ENCODE results near the gene RBM47.
"Not testable (repeated sequence)": the region's sequence is repeated elsewhere in the genome, so short reads cannot be mapped to it uniquely, and the experiment has no call there.

RBM47 gene

DNA sequence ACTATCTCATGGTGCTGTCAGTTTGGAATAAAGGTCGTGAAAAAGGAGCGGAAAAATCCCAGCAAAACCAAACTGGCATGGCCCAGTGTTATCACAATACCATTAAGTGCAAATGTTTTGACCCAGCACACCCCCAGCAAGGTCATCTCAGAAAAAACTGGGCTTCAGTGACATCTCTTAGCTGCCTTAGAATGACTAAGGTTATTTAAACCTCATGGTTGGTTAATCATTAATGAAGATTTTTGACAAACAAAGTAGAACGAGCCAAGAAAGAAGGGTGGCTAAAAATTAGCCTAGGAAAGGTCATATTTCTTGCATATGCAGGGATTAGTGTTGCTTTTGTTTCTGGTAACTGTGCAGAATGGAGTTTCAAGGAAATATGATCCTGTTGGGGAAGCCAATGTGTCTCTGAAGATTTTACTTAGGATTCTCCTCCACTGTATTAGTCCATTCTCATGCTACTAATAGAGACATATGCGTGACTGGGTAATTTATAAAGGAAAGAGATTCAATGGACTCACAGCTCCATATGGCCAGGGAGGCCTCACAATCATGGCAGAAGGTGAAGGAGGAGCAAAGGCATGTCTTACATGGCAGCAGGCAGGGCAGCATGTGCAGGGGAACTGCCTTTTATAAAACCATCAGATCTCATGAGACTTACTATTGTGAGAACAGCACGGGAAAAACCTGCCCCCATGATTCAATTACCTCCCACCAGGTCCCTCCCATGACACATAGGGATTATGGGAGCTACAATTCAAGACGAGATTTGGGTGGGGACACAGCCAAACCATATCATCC, 211.0 kb downstream of the RBM47 start:
- in situ Hi-C loops (cut with MboI; ENCODE audit: low sequenced_read_pairs): no loop called here

DNA sequence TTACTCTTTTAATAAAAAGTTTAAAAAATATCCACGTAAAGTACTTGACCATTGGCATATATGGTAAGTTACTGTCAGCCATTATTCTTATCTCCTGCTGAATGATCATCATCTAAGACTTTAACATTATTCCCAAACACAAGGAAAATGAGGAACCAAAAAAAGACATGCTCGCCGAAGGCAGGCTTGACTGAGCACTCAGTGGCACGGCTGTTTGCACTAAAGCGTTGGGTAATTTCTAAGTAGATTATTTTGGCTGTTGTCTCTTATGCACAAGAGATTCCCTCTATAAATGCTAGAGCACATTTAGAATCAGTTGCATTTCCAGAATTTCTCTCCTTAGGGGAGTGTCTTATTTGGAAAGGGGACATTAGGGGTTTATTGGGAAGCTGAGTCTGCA, 211.7 kb downstream of the RBM47 start:
- in situ Hi-C loops (cut with MboI; ENCODE audit: low sequenced_read_pairs): no loop called here

DNA sequence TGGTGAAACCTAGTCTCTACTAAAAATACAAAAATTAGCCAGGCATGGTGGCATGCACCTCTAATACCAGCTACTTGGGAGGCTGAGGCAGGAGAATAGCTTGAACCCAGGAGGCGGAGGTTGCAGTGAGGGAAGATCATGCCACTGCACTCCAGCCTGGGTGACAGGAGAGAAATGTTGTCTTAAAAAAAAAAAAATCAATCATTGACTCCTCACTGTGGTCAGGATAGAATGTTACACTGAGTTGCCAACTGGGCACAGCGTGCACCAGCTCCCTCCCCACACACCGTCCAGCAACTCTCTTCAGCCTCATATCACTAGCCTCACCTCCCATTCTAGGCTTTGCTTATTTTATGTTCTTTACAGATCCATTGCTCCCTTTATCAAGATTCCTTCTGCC, 215.0 kb downstream of the RBM47 start:
- in situ Hi-C loops (cut with MboI; ENCODE audit: low sequenced_read_pairs): no loop called here

DNA sequence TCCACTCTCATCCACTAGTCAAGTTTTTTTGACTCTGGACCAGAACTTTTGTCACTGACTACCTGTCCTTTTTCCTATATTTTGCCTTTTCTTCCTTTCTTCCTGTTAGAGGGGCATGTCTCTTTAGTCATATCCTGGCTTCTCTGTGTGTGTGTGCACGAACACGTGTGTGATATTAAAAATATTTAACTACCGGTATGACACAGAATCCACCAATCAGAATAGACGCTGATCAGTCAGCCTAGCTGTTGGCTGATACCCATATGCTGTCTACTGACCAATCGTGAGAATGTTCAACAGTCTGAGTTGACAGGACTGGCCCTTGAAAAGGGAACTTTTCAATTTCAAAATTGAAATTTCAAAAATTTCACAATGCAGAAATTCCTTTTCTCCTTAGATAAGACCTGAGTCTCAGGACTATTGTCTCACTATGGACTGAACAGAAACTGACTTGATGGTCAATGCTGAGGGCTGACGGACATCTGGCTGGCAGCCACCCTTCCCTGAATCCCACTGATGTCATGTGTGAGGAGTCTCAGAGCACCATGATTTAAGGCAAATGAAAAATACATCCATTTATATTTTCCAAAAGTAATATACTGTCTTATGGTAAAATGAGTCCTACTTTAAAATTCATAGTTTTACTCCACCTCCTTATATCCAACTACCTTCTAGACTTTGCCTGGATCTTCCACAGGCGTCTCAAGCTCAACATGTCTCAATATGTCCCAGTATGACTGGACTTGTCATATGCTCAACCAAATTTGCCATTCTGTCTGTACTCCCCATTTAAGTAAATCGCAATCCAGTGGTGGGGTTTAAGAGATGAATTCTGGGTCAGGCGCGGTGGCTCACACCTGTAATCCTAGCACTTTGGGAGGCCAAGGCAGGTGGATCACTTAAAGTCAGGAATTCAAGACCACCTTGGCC, 216.5 kb downstream of the RBM47 start:
- in situ Hi-C loops (cut with MboI; ENCODE audit: low sequenced_read_pairs): no loop called here

DNA sequence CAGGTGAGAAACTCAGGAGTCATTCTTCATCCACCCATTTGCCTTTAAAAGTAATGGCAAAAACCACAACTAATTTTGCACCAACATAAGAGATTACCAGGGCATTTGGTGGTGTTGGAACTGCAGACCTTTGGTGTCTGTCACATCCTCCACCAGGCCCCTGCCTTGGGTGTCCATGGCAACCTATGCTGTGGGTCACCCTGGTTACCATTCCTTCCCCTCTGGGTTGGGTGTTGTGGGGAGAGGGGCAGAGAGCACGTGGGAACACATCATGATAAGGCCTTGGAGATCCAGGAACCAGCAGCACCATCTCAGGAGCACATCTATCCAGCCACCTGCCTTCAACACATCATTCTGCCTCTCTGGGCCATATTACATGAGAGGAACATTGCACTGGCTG, 217.3 kb downstream of the RBM47 start:
- in situ Hi-C loops (cut with MboI; ENCODE audit: low sequenced_read_pairs): no loop called here

DNA sequence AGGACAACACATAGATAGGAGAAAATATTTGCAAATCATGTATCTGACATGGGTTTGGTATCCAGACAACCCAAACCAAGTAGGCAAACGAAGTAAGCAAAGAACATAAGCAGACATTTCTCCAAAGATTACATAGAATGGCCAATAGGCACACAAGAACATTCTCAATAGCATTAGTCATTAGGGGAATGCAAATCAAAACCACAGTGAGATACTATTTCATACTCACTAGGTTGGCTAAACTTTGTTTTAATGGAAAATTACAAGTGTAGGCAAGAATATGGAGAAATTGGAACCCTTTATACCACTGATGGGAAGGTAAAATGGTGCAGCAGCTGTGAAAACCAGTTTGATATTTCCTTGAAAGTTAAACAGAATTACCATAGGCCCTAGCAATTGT, 219.8 kb downstream of the RBM47 start:
- in situ Hi-C loops (cut with MboI; ENCODE audit: low sequenced_read_pairs): no loop called here

DNA sequence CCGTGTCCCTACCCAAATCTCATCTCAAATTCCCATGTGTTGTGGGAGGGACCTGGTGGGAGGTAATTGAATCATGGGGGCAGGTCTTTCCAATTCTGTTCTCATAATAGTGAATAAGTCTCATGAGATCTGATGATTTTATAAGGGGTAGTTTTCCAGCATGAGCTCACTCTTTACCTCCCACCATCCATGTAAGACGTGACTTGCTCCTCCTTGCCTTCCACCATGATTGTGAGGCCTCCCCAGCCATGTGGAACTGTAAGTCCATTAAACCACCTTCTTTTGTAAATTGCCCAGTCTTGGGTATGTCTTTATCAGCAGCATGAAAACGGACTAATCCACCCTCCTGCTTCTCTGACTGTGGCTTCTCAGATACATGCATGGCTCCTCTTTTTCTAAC, 222.2 kb downstream of the RBM47 start:
- in situ Hi-C loops (cut with MboI; ENCODE audit: low sequenced_read_pairs): not testable (repeated sequence)

DNA sequence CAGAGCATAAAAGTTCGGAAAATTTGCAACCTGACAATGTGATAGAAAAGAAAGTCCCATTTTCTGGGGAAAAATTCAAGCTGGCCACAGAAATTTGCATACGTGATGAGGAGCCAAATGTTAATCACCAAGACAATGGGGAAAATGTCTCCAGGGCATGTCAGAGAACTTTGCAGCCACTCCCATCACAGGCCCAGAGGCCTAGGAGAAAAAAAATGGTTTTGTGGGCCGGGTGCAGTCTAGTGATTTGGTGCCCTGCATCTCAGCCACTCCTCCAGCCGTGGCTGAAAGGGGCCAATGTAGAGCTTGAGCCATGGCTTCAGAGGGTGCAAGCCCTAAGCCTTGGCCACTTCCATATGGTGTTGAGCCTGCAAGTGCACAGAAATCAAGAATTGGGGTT, 223.3 kb downstream of the RBM47 start:
- in situ Hi-C loops (cut with MboI; ENCODE audit: low sequenced_read_pairs): no loop called here

DNA sequence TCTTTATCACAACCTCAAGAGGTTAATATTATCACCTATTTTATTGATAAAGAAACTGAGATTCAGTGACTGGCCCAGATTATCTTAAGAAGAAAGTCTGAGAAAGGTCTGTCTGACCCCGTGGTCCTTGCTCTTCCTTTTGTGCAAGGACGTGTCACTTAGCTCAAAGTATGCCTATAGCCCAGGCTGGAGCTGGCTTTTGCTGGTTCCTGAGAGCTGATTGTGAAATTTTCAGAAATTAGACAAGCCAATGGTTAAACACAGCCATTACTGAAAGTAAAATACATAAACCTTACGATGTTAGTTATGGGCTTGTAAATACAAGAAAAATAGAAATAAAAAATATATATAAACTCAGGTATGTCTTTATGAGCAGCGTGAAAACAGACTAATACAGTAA, 224.5 kb downstream of the RBM47 start:
- in situ Hi-C loops (cut with MboI; ENCODE audit: low sequenced_read_pairs): no loop called here

DNA sequence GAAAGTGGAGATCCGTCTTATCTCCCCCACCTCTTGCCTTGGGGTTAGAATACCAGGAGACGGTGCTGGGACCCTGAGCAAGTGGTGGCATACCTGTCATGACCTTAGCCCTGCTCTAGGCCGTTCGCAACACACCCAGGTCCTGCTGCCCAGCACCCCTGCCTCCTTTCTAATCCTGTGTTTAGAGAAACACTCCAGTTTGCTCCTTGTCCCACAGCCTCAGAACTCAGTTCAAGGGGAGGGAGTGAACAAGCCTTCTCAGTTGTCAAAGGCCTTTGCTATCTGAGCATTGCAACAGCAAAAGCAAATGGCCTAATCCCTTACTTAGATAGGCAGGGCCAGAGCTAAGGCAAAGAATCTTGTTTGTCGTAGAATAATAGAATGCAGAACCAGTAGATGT, 226.6 kb downstream of the RBM47 start:
- in situ Hi-C loops (cut with MboI; ENCODE audit: low sequenced_read_pairs): no loop called here

DNA sequence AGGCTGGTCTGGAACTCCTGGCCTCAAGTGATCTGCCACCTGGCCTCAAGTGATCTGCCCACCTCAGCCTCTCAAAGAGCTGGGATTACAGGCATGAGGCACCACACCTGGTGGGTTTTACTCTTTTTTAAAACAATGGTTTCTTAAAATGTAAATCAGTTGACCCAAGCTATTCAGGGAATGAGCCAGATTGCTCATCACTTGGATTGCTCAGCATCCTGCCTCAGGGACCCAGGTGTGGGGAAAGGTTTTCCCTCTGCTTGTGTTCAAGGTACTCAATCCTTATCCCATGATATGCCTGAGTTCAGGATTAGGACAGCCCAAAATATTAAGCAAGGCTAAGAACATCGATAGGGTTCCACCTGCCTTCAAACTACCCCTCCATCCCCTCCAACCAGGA, 227.1 kb downstream of the RBM47 start:
- in situ Hi-C loops (cut with MboI; ENCODE audit: low sequenced_read_pairs): no loop called here

DNA sequence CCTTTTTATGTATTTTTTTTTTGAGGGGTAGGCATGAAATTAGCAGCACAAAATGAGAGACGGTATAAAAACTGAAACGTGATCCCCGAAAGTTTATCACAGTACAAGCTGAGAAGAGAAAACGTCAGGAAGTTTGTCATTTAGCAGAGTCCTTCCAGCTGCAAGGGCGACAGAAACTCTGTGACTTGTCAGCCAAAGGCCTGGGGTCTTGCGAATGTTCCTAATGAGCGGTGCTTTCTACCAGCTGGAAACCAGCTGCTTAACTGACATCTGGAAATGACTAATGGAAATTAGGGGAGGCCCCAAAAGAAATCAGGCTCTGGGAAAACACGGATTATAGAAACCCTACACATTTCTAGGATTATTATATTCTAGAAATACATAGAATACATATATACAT, 228.0 kb downstream of the RBM47 start:
- in situ Hi-C loops (cut with MboI; ENCODE audit: low sequenced_read_pairs): no loop called here

DNA sequence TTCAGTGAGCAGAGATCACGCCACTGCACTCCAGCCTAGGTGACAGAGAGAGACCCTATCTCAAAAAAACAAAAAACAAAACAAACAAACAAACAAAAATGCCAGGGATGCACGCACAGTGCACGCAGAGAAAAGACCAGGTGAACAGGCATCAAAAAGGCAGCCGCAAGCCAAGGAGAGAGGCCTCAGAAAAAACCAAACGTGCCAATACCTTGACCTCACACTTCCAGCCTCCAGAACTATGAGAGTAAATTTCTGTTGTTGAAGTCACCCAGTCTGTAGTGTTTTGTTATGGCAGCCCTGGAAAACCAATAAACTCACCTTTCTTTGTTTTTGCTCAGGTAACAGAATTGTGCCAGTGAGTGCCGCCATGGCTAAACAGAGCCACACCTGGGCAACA, 228.6 kb downstream of the RBM47 start:
- in situ Hi-C loops (cut with MboI; ENCODE audit: low sequenced_read_pairs): no loop called here

DNA sequence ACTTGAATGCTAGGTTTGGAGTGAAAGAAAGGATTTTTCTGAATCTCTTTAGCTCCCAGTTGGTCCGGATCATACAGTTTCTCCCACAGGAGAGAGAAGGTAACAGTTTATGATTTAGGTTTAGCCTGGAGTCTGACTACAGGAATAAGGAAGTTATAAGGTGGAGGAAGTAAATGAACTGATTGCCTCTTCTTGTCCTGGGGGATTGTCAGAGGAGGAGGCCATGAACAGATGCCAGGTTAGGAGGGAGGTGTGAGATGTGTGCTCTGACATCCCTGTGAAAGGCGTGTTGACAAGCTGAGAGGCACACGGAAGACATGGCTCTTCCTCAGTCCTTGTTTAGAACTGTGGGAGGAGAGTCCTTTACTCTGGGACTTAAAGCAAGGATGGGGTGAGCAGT, 230.1 kb downstream of the RBM47 start:
- in situ Hi-C loops (cut with MboI; ENCODE audit: low sequenced_read_pairs): no loop called here

DNA sequence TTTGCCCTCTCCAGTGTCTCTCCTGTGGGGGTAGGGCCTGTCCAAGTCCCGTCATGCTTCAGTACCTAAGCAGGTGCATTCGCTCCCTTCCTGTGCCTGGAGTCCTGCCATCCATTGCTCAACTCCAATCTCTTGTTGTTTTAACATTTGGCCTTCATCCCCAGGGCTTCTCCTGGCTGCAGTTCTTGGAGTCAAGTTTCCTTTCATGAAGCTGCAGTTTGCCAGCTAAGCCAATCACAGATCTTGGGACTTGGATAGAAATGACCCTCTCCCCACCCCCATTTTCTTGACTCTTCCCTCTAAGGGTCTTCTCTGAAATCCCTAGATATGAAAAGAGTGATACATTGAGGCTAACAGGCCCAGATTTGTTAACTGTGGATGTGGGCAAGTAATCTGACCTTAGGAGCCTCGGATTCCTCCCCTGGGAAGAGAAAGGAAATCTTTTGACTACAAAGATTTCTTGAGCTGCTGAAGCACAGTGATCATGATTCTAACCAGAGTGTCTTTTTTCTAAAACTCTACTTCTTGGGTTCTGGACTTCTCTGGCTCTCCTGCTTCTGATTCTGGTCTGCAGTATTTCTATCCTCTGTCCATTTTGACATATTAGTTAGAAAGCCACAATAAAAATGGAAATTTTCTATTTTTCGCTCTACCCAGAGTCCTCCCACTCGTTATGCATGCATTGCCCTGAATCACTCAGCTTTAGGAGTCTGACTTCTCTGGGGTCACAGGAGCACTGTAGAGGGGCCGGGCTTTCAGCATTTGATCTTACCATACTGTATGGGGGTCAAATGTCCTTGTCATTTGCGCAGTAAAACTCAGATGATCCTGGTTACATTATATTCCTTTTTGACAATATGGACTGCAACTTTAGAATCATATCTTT, 233.5 kb downstream of the RBM47 start:
- in situ Hi-C loops (cut with MboI; ENCODE audit: low sequenced_read_pairs): no loop called here

DNA sequence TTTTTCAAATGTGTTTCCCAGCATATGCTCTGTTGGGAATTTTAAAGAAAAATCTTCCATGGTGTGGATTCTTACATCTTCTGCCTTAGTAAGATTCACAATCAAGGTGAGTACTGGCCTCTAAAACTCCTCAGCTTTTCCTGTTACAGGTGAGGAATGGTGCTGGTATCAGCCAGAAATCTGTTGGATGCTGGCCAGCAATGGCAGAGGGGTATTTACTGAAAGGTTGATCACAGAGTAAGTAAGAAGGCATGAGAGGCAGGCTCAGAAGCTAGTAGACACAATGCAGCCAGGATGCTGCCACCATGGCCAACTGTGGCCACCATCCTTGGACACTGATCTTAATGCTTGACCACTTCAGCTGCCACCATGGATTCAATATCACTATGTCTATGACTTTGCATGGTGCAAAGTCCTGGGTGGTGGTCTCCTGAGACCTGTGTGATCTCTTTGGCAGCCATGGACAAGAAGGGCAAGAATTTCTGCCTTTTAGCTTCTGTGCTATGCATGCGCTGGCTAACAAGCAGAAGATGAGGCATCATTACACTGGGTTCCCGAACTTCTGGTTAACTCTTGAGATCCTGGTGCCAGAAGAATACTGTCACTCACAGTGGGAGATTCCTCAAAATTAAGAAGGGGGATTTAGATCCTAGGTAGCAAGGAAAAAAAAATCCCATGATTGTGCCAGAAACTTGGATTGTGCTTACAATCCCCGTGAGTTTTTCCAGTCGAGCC, 234.3 kb downstream of the RBM47 start:
- in situ Hi-C loops (cut with MboI; ENCODE audit: low sequenced_read_pairs): no loop called here

DNA sequence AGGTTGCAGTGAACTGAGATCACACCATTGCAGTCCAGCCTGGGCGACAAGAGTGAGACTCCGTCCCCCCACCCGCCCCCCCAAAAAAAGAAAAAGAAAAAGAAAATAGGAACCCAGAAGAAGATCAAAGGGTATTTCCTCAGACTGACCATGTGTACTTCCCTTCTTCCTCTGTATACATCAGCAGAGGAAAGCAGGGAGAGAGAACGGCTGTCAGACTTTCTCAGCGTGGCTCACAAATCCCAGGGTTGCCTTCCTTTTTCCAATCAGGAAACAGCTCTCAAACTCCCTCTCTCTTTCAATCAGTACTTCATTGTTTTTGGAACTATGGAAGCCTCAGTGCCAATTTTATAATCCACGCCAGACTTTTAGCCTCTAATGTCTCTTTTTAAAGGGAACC, 235.4 kb downstream of the RBM47 start:
- in situ Hi-C loops (cut with MboI; ENCODE audit: low sequenced_read_pairs): no loop called here

DNA sequence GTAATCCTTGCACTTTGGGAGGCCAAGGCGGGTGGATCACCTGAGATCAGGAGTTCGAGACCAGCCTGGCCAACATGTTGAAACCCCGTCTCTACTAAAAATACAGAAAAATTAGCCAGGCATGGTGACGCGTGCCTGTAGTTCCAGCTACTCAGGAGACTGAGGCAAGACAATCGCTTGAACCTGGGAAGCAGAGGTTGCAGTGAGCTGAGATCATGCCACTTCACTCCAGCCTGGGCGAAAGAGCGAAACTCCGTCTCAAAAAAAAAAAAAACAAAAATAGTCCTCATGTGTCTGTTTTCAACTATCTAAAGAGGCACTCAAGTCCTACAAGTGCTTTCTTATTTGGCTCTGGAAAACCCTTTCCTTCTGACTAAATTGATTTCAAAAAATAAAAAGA, 237.4 kb downstream of the RBM47 start:
- in situ Hi-C loops (cut with MboI; ENCODE audit: low sequenced_read_pairs): not testable (repeated sequence)

DNA sequence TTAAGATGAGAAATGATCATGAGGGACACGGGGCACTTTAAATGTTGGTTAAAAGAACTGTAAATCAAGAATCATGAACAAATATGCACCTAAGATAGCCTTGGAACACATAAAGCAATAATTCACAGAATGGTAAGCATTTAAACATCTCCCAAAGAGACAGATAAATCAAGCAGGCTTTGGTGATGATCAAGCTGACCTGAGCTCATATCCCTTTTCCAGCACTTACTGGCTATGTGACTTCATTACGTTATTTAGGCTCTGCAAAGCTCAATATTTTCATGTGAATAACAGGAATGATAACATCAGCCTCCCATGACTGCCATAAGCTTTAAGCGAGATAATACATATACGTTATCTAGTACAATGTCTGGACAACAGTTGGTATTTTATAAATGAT, 239.7 kb downstream of the RBM47 start:
- in situ Hi-C loops (cut with MboI; ENCODE audit: low sequenced_read_pairs): no loop called here

DNA sequence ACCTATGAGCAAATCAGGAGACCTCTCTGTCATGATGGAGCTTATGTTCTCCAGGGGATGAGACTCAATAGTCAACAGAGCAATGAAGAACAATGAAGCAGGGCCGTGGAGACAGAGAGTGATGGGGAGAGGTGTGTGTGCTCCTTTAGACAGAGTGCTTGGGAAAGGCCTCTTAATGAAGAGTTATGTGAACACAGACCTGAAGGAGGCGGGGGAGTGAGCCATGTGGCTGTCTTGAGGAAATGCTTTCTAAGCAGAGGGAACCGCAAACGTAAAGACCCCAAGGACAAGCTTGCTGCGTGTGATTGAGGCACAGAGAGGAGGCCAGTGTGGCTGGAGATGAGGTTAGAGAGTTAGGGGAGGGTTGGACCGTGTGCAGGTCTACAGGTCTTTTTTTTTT, 241.4 kb downstream of the RBM47 start:
- in situ Hi-C loops (cut with MboI; ENCODE audit: low sequenced_read_pairs): no loop called here

DNA sequence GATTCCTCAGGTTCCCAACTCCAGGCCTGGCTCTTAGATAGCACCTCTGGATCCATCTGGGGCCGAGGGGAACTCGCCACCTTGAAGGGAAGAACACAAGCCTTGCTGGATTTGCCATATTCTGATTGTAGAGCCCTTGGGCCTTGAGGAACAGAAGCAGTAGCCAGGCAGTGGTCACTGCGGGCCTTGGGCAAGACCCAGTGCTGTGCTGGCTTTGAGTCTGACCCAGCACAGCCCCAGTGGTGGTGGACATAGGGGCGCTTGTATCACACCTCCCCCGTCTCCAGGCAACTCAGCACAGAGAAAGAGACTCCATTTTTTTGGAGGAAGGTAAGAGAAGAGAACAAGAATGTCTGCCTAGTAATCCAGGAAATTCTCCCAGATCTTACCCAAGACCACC, 249.0 kb downstream of the RBM47 start:
- in situ Hi-C loops (cut with MboI; ENCODE audit: low sequenced_read_pairs): no loop called here

All from HL-60/S4 (cell line).